ENCODE data around the gene TXNDC16. TPM values are rescaled to one million over a fixed set of nuclear protein-coding genes. Genes with fewer than 3 reads are reported as not detected.
"Not testable (repeated sequence)": the region's sequence is repeated elsewhere in the genome, so short reads cannot be mapped to it uniquely, and the experiment has no call there.

Gene TXNDC16
- total RNA-seq, 1 donor from 2014 or later, result 2.1 TPM

GRCh38 chr14:52590318-52590717, 38.0 kb upstream of the TXNDC16 start:
- Histone ChIP-seq H3K27me3 (ENCODE audit: control insufficient read depth, insufficient read depth, low read length) (no peaks in the 10 kb centered on the region), H3K4me3 (ENCODE audit: low read depth, low read length) (no peak overlapping the region), H3K36me3 (ENCODE audit: control insufficient read depth, insufficient read depth, low read length) (no peaks in the 10 kb centered on the region)
- no peak for TF ChIP-seq CTCF (IDR thresholded peaks at IDR 0.05; ENCODE audit: insufficient read depth, low read length, poor library complexity, severe bottlenecking)
- no peak for DNase-seq (ENCODE audit: low read depth)

DNA sequence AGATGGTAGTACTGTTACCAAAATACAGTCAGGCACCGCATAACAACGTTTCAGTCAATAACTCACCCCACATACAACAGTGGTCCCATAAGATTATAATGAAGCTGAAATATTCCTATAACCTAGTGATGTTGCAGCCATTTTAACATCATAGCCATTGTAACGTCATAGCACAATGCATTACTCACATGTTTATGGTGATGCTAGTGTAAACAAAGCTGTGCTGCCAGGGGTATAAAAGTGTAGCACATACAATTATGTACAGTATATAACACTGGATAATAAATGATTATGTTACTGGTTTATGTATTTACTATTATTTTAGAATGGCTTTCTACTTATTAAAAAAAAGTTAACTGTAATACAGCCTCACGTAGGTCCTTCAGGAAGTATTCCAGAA, 37.3 kb upstream of the TXNDC16 start:
- Histone ChIP-seq H3K4me3 (ENCODE audit: low read depth, low read length) (no peak overlapping the region), H3K27me3 (ENCODE audit: control insufficient read depth, insufficient read depth, low read length) (no peaks in the 10 kb centered on the region), H3K36me3 (ENCODE audit: control insufficient read depth, insufficient read depth, low read length) (no peaks in the 10 kb centered on the region)
- DNase-seq (ENCODE audit: low read depth), result no peak
- TF ChIP-seq CTCF (IDR thresholded peaks at IDR 0.05; ENCODE audit: insufficient read depth, low read length, poor library complexity, severe bottlenecking), result no peak

GRCh38 chr14:52583544-52583943, 31.2 kb upstream of the TXNDC16 start:
- no peak for TF ChIP-seq CTCF (IDR thresholded peaks at IDR 0.05; ENCODE audit: insufficient read depth, low read length, poor library complexity, severe bottlenecking)
- DNase-seq (ENCODE audit: low read depth), result no peak
- Histone ChIP-seq H3K36me3 (ENCODE audit: control insufficient read depth, insufficient read depth, low read length) (no peaks in the 10 kb centered on the region), H3K27me3 (ENCODE audit: control insufficient read depth, insufficient read depth, low read length) (no peaks in the 10 kb centered on the region), H3K4me3 (ENCODE audit: low read depth, low read length) (no peak overlapping the region)

DNA sequence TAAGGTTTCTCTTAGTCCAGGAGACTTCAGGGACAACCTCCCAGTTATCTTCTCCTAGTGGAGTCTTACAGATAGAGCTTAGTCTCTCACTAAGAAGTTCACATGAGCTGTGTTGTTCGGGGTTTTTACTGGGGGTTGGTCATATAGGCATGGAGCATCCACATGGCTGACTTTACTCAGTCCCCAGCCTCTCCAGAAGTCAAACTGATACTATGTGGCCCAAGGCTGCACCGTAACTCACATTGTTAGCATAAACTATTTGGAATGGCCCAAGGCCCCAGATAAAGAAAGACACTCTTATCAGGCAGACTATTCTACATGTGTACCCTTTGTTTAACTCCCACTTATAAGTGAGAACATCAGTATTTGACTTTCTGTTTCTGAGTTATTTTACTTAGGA, 23.6 kb upstream of the TXNDC16 start:
- H3K4me3 ChIP-seq (ENCODE audit: low read depth, low read length), result no peak overlapping the region
- no peak for TF ChIP-seq CTCF (IDR thresholded peaks at IDR 0.05; ENCODE audit: insufficient read depth, low read length, poor library complexity, severe bottlenecking)
- DNase-seq (ENCODE audit: low read depth), result no peak
- H3K36me3 ChIP-seq (ENCODE audit: control insufficient read depth, insufficient read depth, low read length), result no peaks in the 10 kb centered on the region
- H3K27me3 ChIP-seq (ENCODE audit: control insufficient read depth, insufficient read depth, low read length), result no peaks in the 10 kb centered on the region

DNA sequence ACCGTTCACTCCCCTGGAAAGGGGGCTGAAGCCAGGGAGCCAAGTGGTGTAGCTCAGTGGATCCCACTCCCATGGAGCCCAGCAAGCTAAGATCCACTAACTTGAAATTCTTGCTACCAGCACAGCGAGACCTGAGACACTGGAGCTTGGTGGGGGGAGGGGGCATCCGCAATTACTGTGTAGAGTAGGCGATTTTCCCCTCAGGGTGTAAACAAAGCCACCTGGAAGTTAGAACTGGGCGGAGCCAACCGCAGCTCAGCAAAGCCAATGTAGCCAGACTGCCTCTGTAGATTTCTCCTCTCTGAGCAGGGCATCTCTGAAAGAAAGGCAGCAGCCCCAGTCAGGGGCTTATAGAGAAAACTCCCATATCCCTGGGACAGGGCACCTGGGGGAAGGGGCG, 16.1 kb upstream of the TXNDC16 start:
- not testable (repeated sequence) for H3K36me3 ChIP-seq (ENCODE audit: control insufficient read depth, insufficient read depth, low read length); H3K27me3 ChIP-seq (ENCODE audit: control insufficient read depth, insufficient read depth, low read length); H3K4me3 ChIP-seq (ENCODE audit: low read depth, low read length); DNase-seq (ENCODE audit: low read depth)

GRCh38 chr14:52563120-52563519, 10.8 kb upstream of the TXNDC16 start:
- Histone ChIP-seq H3K27me3 (ENCODE audit: control insufficient read depth, insufficient read depth, low read length) (no peaks in the 10 kb centered on the region), H3K4me3 (ENCODE audit: low read depth, low read length) (no peak overlapping the region), H3K36me3 (ENCODE audit: control insufficient read depth, insufficient read depth, low read length) (no peaks in the 10 kb centered on the region)
- TF ChIP-seq CTCF (IDR thresholded peaks at IDR 0.05; ENCODE audit: insufficient read depth, low read length, poor library complexity, severe bottlenecking), result no peak
- no peak for DNase-seq (ENCODE audit: low read depth)
